Measurements from ENCODE around the gene SPEM3.
A peak's percentile ranks its signal among the peaks of the same experiment; 100 is the strongest.

Gene SPEM3

GRCh38 chr17:7437950-7438614 is 9.4 kb downstream of the SPEM3 start:
- DNase-seq (ENCODE audit: low read depth): no peak
- TF ChIP-seq, protein P1, sequence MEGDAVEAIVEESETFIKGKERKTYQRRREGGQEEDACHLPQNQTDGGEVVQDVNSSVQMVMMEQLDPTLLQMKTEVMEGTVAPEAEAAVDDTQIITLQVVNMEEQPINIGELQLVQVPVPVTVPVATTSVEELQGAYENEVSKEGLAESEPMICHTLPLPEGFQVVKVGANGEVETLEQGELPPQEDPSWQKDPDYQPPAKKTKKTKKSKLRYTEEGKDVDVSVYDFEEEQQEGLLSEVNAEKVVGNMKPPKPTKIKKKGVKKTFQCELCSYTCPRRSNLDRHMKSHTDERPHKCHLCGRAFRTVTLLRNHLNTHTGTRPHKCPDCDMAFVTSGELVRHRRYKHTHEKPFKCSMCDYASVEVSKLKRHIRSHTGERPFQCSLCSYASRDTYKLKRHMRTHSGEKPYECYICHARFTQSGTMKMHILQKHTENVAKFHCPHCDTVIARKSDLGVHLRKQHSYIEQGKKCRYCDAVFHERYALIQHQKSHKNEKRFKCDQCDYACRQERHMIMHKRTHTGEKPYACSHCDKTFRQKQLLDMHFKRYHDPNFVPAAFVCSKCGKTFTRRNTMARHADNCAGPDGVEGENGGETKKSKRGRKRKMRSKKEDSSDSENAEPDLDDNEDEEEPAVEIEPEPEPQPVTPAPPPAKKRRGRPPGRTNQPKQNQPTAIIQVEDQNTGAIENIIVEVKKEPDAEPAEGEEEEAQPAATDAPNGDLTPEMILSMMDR (IDR thresholded peaks at IDR 0.05; ENCODE audit: low read depth, low read length, missing control alignments): no peak
- peak overlapping the region; percentile 45 for H3K4me3 ChIP-seq (ENCODE audit: low read depth, low read length)

- no peak for DNase-seq (ENCODE audit: low read depth)
- H3K4me3 ChIP-seq (ENCODE audit: low read depth, low read length): peak overlapping the region; percentile 45
- TF ChIP-seq, protein P1 (IDR thresholded peaks at IDR 0.05; ENCODE audit: low read depth, low read length, missing control alignments): no peak
Observed at GRCh38 chr17:7438656-7439460, 10.2 kb downstream of the SPEM3 start.

DNA sequence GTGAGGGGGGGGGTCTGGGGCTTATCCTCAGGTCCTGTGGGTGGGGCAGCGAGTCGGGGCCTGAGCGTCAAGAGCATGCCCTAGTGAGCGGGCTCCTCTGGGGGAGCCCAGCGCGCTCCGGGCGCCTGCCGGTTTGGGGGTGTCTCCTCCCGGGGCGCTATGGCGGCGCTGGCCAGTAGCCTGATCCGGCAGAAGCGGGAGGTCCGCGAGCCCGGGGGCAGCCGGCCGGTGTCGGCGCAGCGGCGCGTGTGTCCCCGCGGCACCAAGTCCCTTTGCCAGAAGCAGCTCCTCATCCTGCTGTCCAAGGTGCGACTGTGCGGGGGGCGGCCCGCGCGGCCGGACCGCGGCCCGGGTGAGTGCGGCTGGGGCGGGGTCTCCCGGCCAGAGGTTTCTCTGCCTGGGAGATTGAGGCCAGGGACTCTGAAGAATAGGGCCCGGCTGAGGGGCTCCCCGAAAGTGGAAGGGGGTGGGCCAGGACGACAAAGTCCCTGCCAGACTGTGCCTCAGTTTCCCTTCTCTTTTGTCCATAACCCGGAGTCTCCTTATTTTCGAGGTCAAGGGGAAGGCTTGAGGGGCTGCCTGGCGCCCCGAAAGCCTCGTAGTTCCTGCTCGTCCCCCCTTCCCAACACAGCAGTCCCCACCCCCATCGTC is 10.9 kb downstream of the SPEM3 start, which contains the start of gene FGF11:
TSS of gene FGF11 (plus strand) at position 51 of the 651 bp plus-strand sequence. CDS start at position 160, 109 bp downstream.
- H3K4me3 ChIP-seq (ENCODE audit: low read depth, low read length): peak within 1 kb of the TSS; percentile 45
- TF ChIP-seq, protein P1 (IDR thresholded peaks at IDR 0.05; ENCODE audit: low read depth, low read length, missing control alignments): no peak
- DNase-seq (ENCODE audit: low read depth): no peak

GRCh38 chr17:7440113-7440833 is 11.6 kb downstream of the SPEM3 start:
- H3K4me3 ChIP-seq (ENCODE audit: low read depth, low read length): peak overlapping the region; percentile 45

GRCh38 chr17:7440834-7441195 is 12.2 kb downstream of the SPEM3 start:
- H3K4me3 ChIP-seq (ENCODE audit: low read depth, low read length): peak overlapping the region; percentile 45
- no peak for DNase-seq (ENCODE audit: low read depth)
- TF ChIP-seq, protein P1 (IDR thresholded peaks at IDR 0.05; ENCODE audit: low read depth, low read length, missing control alignments): no peak

More at GRCh38 chr17:7440113-7440833, 11.6 kb downstream of the SPEM3 start:
- no peak for DNase-seq (ENCODE audit: low read depth)
- TF ChIP-seq, protein P1 (IDR thresholded peaks at IDR 0.05; ENCODE audit: low read depth, low read length, missing control alignments): no peak

GRCh38 chr17:7441266-7441665 is 12.6 kb downstream of the SPEM3 start:
- DNase-seq (ENCODE audit: low read depth): no peak
- TF ChIP-seq, protein P1 (IDR thresholded peaks at IDR 0.05; ENCODE audit: low read depth, low read length, missing control alignments): no peak
- H3K4me3 ChIP-seq (ENCODE audit: low read depth, low read length): no peak overlapping the region; the same call in 1 of the 2 replicates

Data from GM12864 (cell line).